Measurements from ENCODE around the gene C3orf52.

The C3orf52 gene

DNA sequence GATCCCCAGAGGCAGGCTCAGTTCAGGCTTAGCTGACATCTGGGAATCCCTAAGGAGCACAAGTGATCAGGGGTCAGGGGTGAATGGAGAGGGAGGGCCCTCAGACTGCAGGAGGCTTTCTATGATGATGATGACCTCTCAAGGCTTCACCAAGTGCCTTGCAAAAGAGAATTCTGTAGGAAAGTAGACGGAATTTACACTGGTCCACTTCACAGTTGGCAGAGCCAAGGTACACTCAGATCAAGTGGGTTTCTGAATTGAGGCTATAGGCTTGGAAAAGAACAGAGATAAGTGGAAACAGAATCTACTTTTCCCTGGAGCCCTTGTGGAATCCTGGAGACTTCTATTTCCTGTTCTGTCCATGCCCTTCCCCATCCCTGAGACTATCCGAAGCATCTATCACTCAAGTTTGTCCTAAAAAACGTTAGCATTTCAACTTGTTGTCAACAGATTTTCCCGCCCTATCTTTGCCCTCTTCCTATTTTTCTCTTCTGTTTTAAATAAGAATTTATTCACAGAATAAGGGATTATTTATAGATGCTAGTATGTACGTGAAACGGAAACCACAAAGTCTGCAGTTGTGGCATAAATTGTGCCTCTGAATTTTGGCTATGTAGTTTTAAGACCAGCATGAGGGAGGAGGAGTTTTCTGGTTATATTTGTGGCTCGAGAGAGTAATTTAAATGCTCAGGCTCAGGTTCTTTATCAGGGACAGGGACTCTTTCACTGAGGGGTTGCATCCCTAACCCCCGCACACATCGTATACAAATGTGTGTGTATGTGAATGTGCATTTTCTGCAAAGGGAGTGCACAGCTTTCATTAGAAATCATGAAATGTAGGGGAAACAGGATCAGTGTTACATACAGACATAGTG, 34.0 kb downstream of the C3orf52 start:
- DNase-seq, result no peak

DNA sequence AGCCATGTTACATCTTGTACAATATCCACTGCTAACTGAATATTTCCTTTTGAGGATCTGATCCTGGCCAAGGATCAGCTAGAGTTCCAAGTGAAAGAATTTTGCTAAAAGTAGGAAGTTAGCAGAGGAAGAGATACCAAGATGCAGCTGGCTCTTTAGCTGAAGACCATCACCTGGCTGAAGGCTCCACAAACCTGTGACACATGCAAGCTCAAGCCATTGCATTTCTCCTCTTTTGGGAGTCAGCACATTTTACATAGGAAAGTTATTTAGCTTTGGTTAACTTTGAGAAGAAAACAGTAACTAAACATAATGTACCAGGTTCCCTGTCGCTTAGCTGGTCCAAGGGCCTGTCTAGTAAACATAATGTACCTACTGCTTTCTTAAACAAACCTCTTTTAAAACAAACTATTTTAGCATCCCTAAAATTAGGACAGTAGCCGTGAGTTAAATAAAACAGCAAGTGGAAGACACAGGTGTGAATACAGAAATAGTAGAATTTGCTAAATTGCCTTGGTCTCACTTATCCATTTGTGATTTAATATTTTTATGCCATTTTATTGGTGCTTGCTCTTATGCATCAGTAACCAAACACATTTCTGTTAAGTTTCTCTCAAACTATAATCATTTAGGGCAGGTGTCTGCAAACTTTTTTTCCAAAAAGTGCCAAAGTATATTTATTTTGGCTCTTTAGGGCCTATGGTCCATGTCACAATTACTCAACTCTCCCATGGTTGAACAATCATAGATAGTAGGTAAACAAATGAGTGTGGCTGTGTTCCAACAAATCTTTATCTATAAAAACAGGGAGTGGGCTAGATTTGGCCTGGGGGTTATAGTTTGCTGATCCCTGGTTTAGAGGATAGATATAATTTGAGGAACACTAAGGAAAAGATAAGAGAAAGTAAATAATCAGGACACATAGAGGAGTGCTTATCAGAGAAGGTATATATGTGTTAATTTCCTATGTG, 35.7 kb downstream of the C3orf52 start:
- DNase-seq, result no peak

DNA sequence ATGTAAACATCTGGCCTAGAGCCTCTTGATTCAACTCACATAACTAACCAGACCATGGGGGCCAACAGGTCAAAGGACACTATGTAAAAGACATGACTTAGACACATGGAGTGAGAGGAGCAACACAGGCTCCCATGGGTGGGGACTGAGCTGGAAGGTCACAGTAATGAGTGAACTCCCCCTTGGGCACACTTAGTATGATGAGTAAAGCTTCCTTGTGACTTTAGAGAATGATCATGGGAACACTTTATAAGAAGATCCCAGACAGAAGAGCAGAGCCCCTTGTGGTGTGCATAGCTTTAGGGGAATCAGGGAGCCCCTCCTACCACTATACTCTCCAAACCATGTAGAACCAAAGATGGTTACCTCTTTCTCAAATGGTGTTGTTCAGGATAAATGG, 36.7 kb downstream of the C3orf52 start:
- DNase-seq, result no peak

DNA sequence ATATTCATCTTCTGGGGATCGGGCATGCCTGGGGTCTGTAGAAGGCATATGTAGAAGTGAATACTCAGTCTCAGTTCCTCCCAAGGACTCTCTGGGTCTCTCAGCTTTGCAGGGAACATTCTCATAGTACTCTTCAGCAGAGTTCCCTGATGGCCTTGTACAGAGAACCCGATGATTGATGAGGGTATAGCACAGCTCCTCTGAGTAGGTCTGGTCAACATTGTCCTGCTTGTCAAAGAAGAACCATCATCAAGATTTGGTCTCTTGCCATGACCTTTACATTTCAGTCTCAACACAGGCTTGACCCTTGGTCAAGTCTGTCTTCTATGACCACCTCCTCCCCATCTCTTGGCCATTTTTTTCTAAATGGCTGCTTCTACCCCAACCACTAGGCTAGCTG, 37.4 kb downstream of the C3orf52 start:
- DNase-seq, result no peak

DNA sequence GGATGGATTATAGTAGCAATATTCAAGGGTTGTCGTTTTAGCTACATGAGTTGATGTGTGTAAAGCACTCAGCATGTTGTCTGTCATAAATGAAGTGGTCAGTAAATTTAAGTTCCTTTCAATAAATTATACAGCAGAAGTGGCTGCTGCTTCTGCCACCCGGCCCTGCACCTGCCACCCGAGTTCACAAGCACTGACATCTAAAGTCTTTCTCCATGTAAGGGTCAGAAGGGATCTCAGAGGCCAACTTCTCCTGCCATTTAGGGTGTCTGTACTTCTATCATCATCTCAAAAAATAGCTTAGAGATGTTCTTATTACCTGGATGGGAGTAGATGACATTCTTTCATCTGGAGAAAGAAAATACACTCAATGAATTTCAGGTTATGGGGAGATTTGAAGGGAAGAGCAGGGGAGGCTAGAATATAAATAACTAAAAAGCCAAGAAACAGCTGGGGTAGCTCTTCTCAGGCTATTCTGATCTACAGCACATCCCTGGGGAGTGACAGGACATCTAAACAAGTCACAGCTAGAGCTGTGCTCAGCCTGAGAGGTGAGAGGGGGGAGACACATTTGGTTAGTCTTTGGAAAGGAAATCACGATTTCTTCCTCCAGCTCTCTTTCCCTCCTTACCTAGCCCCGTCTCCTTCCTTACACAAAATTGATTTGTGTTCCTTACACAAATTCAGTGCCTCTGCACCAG, 38.9 kb downstream of the C3orf52 start:
- DNase-seq, result peak; percentile 38

DNA sequence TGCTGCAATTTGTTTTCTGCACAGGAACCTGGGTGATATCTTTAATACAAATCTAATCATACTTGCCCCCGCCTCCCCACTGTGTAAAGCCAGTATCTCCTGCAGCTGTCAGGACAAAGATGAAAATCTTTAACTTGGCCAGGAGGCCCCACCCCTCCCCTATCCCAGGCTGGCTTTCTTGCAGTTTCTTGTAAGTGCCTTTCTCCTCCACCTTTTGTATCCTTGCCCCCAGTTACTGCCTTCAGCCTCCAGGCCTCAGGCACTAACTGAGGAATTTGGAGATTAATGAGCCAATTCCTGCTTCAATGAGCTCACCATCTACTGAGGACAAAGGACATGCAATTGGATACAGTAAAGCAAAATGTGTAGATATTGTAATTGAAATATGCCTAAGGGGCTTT, 40.3 kb downstream of the C3orf52 start:
- no peak for DNase-seq

DNA sequence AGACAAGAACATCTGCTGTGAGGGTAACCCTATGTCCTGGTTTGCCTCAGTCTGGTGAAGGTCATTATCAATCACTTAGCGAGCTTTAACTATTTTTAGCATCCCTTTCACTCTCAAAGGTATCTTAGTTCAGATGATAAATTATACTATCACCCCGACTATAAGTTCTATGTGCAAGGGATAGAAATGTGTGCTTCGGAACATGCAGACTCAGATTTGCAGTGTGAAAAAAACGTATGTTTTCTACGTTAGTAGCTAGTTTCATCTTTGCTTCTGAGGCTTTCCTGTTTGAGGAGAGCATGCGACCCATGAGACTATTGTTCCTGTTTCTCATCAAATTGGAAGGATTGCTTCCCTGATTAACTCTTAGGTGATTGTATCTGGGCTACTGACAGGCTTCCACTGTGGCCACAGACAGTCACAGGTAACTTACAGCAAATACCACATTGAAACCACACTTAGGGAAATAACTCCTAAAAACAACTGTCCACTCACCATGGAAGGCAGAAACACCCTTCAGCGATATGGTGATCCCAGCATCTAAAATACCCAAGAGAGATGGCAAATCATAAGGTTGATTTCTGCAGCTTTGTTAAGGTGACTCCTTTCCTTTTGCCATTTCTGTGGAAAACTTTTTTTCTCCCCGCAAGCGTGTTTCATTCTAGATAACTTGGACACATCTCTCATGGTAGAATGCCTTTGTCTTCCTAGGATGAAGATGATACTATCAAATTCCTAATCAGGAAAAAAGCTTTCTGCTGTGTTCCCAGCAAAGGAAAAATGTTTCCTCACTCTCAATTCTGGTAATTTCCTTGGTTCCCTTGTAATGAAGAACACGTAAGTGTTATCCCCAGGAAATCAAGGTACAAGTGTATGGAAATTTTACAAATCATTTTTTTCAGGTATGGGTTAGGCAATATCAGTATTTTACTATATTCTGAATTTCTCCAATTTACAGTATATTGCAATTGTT, 41.6 kb downstream of the C3orf52 start:
- no peak for DNase-seq

DNA sequence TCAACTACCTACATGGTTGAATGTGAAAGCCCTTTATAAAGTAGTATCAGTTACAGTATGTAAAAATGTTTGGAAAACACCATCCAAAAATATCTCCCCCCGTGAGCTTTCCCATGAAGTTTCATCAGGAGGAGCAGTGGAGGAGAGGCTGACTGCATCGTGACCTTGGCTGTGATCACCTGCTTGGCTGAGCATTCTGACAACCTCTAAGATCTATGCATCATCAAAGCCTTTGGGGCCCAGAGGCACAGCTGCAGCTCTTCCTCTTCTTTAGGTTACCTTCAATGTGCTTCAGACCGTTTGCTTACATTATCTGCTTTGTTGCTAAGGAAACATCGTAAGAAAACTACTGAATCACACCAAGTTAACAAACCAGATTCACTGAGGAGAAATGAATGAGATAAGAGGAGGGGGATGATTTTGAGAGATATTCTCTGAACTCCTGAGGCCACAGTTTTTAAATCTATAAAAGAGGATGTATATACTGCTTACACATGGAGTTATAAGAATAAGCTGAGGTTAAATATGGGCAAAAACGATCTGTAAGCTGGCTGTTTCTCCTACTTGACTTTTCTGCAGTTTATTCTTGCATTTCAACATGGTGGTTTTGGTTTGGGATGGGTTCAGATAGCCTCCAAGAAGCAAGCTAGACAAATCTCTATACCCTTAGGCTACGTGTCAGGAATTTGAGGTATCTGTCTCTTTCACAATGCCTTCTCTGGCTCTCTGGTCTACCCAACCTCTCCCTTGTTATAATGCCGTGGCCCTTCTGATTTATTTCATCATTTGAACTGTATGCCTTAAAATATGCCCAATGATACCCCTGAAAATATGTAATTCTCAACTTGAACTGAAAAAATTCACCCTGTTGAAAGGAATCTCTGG, 42.9 kb downstream of the C3orf52 start:
- no peak for DNase-seq

DNA sequence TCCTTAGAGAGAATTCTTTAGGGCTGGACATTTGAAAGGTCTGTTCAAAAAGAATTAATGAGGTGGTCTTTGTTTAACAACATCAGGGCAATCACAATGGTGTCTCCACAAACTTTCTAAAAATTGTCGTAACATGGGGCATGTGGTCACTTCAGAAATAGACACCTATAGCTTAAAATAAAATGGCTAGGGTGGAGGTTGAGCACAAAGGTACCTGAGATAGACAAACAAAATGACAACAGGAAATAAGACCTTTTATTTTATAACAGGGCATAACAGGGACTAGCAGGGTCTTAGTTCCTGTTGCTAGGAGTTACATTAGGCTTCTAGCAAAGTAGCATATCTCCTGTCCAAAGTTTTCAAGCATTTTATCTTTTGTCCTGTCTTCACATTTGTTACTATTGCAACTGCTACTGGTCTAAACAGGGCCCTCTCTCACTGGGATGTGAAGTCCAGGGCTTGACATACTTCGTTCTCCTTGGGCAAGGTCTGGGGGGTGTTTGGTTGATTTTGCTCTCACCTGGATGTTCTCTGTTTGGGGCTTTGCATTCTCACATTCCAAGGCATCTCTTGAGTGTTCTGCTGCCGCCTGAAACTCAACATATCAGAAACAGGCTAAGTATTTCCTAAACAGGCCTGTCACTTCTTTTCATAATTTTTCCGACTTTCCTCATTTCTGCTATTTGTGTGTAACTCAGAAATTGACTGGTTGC, 43.9 kb downstream of the C3orf52 start:
- DNase-seq, result no peak

DNA sequence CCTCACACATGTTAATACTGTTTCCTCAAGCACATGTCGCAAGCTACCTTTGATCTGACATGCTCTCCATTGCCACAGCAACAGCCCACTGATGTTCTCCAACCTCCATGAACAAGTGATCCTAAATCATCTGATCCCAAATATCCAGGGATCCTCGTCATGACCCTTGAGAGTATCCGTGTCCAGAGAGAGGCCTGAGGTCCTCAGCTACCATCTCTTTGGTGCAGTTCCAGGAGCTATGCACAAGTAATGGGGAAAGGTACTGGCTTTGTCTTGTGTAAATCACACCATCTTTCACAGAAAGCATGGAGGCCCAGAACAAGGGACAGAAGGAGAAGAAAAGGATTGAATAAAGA, 44.4 kb downstream of the C3orf52 start:
- no peak for DNase-seq

DNA sequence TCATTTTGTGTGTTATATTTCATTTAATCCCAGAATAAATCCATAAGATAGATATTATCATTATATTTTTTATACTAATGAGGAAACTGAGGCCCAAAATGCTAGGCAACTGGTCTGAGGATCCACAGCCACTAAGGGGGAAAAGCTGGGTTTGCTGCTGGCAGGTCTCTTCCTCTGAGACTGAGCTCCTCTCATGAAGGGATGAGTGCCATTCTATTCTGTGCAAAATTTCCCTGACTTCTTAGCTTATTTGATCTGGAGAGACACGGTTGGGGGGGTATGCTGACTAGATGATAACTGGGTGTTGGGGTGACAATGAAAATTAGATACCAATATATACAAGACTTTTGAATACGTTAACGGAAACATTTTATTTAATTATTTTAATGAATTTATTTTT, 44.9 kb downstream of the C3orf52 start:
- no peak for DNase-seq

DNA sequence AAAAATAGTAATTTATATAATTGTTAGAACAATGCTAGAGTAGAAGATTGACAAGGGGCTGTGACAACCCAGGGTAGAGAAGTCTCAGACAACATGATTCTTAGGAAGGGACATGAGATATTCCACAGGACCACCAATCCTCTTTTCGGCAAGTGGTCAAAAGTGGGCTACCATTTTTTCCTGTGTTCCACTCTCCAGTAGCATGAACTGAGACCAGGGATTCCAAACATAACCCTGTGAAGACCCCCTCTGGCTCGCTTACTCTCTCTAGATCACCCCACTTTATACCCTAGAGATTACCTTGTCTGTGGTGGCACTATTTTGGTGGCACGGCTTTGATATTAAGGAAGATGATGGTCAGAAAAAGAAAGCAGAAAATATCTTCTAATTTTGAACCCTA, 45.9 kb downstream of the C3orf52 start:
- DNase-seq, result no peak

DNA sequence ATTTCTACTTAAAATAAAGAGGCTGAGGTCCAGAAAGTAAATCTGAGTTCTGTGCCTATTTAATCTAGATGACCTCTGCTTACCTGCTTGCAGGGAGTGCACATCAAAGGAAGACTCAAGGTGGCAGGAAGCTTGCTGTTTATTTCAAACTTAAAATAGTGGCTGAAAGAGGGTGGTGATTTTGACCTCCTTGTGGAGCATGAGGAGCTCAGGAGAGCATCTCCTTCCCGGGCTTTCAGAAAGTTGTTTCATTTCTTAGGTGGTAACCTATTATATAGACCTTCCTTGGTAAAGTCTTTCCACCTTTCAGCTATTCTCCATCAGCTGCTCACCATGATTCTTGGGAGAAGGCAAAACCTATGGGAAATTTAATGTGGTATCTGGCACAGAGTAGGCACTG, 46.4 kb downstream of the C3orf52 start:
- DNase-seq, result no peak

DNA sequence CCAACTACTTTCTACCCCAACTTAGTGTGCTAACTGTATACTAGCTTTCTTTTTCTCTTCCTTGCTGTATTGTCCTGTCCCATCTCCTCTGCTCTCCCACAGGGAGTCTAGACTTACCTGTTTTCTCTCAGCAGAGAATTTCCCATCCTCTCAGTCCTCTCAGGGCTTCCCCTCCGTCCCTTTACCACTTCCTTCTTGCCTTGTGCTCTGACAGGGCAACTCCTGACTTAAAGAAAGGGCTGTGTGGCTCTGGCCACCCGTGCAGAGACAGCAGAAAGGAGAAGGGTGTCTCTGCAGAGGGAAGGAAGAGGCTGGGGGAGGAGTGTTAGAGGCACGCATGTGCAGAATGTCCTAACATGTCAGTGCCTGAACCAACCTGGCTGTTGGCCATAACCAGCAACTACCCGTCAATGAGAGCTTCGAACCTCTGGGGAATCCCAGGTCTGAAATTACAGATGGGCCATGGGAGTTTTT, 46.8 kb downstream of the C3orf52 start, which contains the start of gene GCSAM:
TSS of gene GCSAM (minus strand) at position 274 of the 474 bp plus-strand sequence. CDS start at position 146, 128 bp downstream.
- no peak for DNase-seq

DNA sequence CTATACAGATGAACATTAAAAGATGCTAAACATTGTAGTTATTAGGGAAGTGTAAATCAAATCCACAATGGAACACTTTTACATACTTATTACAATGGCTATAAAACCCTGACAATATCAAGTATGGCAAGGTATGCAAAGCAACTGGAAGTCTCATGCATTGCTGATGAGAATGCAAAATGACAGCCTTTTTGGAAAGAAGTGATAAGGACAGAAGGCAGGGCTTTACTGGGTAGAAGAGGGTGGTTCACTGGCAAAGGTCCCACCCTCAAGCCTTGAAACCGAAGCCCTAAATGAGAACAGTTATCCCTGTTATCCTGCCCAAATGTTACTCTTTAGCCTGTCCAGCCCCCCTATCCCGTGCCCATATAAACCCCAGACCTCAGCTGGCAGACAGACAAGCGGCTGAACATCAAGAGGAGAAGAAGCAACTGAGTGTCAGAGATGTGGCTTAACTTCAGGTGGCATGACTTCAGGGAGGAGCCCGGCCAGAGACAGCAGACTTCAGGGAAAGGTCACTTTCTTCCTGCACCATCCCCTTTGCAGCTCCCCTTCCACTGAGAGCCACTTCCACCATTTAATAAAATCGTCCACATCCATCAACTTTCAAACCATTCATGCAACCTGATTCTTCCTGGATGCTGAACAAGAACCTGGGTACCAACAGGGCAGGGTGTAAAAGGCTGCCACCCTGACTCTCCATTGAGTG, 47.6 kb downstream of the C3orf52 start:
- no peak for DNase-seq

DNA sequence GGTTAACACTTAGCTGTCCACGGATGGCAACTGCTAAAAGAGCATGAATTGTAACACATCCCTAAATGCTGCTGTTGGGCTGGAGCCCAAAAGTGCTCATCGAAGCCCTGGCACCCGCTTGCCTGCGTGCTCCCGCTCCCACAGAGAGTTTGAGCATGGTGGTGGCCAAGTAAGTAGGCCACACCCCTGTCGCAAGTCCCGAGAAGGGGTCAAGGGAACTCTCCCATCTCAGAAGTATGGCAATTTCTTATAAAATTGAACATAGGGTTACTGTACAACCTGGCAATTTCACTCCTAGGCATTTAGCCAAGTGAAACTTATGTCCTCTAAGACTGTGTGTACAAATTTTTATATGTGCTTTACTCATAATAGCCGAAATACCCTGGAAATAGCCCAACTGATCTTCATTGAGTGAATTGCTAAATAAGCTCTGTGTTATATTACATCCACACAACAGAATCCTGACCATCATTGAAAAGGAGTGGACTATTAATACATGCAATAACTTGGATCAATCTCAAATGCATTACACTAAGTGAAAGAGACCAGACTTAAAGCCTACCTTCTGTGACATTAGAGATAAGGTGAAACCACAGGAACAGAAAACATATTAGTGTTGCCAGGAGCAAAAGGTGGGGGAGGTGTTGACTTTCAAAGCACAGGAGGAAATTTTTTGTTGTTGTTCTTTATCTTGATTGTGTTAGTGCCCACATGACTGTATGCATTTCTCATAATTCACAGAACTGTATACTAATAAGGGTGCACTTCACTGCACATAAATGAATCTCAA, 48.3 kb downstream of the C3orf52 start:
- no peak for DNase-seq

DNA sequence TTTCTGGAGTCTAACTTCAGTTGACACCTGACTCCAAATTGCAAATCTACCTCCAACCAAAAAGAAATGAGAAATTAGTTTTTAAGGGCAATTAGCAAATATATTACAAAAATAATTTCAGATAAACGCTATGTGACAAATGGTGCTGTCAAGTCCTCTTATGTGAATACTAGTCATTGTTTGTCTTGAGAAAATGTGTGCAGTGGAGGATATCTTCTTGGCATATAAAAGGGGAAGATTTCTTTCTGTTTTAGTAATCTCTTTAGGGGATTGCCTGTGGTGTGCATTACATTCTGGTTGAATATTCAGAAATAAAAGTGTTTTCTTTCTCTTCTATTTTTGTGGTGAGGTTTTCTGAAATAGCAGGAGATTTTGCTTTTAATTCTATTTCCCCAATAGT, 49.9 kb downstream of the C3orf52 start:
- no peak for DNase-seq

DNA sequence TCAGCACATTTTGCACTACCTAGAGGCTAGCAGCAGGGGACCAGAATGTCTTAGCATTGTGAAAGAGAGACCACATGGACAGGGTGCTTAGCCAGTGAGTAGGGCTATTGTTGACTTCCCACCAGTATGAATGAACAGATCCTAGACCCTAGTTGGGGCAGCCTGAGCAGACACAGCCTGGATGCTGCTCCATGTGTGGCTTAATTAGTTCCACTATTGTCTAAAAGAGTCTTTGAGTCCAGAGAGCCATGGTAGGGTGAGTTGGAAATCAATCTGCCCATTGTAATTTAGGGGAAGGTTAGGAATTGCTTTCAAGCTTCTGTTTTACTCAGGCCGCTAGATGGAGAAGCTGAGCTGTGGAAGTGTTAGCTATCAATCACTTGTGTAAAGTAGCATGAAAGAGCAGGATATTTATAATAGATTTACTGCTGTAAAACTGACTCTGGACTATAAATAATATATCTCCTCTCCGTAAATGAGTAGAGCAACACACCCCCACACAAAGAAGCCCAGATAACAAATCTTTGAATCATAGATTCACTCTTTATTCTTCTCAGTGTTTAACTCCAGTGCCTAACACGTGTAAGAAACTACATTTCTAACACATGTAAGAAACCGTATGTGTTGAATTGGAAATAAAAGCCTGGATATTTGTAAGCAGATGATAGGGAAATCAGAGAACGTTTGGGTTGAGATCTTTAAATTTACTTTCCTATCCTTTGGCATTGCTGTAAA, 50.9 kb downstream of the C3orf52 start:
- DNase-seq, result peak; percentile 61

Data from retina (tissue), 1 donor.